Measurements from ENCODE around the gene ELL3.

ELL3 gene

GRCh38 chr15:43771816-43772215 lies 5.0 kb downstream of the ELL3 start:
- H3K4me3 ChIP-seq (ENCODE audit: low read depth, low read length), result no peak overlapping the region
- TF ChIP-seq, protein P1, sequence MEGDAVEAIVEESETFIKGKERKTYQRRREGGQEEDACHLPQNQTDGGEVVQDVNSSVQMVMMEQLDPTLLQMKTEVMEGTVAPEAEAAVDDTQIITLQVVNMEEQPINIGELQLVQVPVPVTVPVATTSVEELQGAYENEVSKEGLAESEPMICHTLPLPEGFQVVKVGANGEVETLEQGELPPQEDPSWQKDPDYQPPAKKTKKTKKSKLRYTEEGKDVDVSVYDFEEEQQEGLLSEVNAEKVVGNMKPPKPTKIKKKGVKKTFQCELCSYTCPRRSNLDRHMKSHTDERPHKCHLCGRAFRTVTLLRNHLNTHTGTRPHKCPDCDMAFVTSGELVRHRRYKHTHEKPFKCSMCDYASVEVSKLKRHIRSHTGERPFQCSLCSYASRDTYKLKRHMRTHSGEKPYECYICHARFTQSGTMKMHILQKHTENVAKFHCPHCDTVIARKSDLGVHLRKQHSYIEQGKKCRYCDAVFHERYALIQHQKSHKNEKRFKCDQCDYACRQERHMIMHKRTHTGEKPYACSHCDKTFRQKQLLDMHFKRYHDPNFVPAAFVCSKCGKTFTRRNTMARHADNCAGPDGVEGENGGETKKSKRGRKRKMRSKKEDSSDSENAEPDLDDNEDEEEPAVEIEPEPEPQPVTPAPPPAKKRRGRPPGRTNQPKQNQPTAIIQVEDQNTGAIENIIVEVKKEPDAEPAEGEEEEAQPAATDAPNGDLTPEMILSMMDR (IDR thresholded peaks at IDR 0.05; ENCODE audit: control insufficient read depth, extremely low read depth, insufficient read depth), result no peak
- no peak for DNase-seq (ENCODE audit: low read depth)

DNA sequence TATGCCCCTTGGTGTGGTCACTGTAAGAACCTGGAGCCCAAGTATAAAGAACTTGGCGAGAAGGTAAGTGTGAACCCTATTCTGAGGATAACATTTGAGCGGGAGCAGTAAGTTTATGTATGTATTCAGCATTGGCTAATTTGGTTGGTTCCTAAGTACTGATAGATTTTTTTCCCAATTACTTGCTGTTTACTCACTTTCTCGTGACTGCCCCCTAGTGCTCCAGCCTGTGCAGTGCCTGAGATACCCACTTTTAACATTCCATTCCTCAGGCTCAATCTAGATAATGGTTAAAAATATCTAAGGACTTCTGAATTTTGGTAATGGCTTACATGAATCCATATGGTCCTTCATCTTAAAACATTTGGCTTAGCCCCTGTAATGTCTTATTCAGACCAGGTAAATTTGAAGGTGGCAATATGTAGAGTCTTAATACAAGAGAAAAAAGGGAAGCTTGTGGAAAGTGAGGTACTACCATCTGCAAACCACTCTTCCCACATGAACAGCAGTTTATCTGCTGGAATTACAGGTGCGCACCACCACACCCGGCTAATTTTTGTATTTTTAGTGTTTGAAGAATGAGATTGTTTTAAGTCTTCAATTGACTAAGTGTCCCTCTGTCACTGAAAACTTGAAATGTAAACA lies 7.1 kb downstream of the ELL3 start:
- TF ChIP-seq, protein P1 (IDR thresholded peaks at IDR 0.05; ENCODE audit: control insufficient read depth, extremely low read depth, insufficient read depth), result peak; percentile 84
- H3K4me3 ChIP-seq (ENCODE audit: low read depth, low read length), result no peak overlapping the region
- DNase-seq (ENCODE audit: low read depth), result no peak

DNA sequence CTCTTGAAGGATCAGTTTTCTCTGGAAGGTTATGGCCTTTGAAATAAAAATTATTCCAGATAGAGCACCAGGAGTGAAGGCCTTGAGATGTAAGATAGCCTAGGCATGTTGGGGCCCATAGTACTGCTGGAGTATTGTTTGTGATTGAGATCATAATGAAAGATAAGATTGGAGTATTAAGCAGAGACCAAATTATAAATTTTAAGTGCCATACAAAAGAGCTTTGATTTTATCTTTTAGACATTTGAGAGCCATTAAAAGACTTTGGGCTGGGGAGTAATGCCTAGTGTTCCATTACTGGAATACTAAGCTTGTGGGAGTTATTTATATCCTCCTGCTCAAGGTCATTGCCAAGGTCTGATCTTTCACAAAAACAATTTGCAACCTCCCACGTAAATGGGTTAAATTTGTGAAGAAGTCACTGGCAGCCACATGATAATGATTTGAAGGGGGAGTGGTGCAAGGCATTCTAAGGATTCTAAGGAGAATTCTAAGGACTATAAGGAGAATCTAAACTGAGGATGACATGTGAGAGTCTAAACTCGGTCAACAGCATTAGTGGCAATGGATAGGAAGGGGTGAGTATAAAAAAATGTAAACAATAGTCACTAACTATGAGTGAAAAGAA lies 12.8 kb downstream of the ELL3 start:
- TF ChIP-seq, protein P1 (IDR thresholded peaks at IDR 0.05; ENCODE audit: control insufficient read depth, extremely low read depth, insufficient read depth), result no peak
- DNase-seq (ENCODE audit: low read depth), result no peak
- H3K4me3 ChIP-seq (ENCODE audit: low read depth, low read length), result no peak overlapping the region

DNA sequence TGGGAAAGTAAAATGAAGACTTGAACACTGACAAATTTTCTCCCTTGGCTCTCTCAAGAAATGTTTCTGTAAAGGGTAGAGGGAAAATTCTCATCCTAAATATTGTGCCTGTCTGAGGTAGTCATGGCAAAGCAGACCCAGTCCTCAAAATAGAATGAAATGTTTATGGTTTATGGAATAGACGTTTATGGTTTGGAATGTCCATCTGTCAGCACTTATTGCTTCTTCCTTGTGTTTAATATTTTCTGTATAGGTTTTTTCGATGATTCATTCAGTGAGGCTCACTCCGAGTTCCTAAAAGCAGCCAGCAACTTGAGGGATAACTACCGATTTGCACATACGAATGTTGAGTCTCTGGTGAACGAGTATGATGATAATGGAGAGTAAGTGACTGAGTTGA lies 13.9 kb downstream of the ELL3 start:
- TF ChIP-seq, protein P1 (IDR thresholded peaks at IDR 0.05; ENCODE audit: control insufficient read depth, extremely low read depth, insufficient read depth), result no peak
- DNase-seq (ENCODE audit: low read depth), result no peak
- no peak overlapping the region for H3K4me3 ChIP-seq (ENCODE audit: low read depth, low read length)

- TF ChIP-seq, protein P1 (IDR thresholded peaks at IDR 0.05; ENCODE audit: control insufficient read depth, extremely low read depth, insufficient read depth), result no peak
- DNase-seq (ENCODE audit: low read depth), result no peak
- no peak overlapping the region for H3K4me3 ChIP-seq (ENCODE audit: low read depth, low read length)
Observed at GRCh38 chr15:43751885-43752284, 24.9 kb downstream of the ELL3 start.

DNA sequence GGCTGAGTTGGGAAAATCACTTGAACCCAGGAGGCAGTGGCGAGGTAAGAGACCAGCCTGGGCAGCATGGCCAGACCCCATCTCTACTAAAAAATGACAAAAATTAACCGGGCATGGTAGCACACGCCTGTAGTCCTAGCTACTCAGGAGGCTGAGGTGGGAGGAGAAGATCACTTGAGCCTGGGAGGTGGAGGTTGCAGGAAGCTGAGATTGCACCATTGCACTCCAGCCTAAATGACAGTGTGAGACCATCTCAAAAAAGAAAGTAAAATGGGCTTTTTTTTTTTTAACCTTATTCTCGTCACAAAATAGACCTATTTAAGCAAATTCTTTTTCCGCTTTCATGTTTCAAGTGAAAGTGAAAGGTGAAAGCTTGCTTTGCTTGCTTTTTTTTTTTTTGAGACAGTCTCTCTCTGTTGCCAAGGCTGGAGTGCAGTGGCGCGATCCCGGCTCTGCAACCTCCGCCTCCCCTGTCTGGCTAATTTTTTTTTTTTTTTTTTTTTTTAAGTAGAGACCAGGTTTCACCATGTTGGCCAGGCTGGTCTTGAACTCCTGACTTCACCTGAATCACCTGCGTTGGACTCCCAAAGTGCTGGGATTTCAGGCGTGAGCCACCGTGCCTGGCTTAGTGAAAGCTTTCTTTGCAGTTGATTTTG lies 26.9 kb downstream of the ELL3 start:
- TF ChIP-seq, protein P1 (IDR thresholded peaks at IDR 0.05; ENCODE audit: control insufficient read depth, extremely low read depth, insufficient read depth), result no peak
- H3K4me3 ChIP-seq (ENCODE audit: low read depth, low read length), result no peak overlapping the region
- DNase-seq (ENCODE audit: low read depth), result no peak

Data from LNCaP clone FGC (cell line).